PC-9 (cell line): ENCODE data around the gene ZNF839. TPM values are rescaled to one million over a fixed set of nuclear protein-coding genes. Genes with fewer than 3 reads are reported as not detected.

Source experiments
- BruUV-seq: library from RNA; stranded (reverse); fragments of 400-500 nt; replicated peaks from 2 replicates; lab custom pipeline; 2021; lab: Mats Ljungman, UMichigan
- CTCF ChIA-PET: fragments of 300-600 bp; sonication (Branson Sonifier 250); formaldehyde crosslinking; loops from one replicate; lab custom pipeline; 2022; ENCODE audit warnings: antibody characterized with exemption; lab: Charles Lee
- POLR2A ChIA-PET: fragments of 300-600 bp; sonication (Branson Sonifier 250); formaldehyde crosslinking; loops from one replicate; lab custom pipeline; 2022; ENCODE audit warnings: antibody characterized with exemption; ENCODE audit not compliant: unreplicated experiment; lab: Charles Lee
- DNase-seq, 2 experiments: peaks; one replicate each; pipeline versions ENCODE4 v3.0.0 to v3.0.0-alpha.2; 2015 to 2022; ENCODE audit warnings: mixed read lengths in 1 of 2
- H2AFZ ChIP-seq: fragments of 200-600 bp; sonication (generic); 2 replicates; pipeline ENCODE4 v1.8.1; 2017; ENCODE audit warnings: antibody characterized with exemption
- H3F3A ChIP-seq: fragments of 200-600 bp; sonication (generic); 2 replicates; pipeline ENCODE4 v1.8.1; 2017; ENCODE audit warnings: antibody characterized with exemption, mild to moderate bottlenecking, low read depth; ENCODE audit not compliant: insufficient read depth
- H3K27ac ChIP-seq: fragments of 200-600 bp; sonication (generic); 2 replicates; pipeline ENCODE4 v1.6.1; 2016; ENCODE audit warnings: mixed run types
- H3K27me3 ChIP-seq: fragments of 200-600 bp; sonication (generic); 2 replicates; pipeline ENCODE4 v1.6.1; 2016; ENCODE audit warnings: low read depth, mixed run types; ENCODE audit not compliant: insufficient read depth
- H3K36me3 ChIP-seq: fragments of 200-600 bp; sonication (generic); 2 replicates; pipeline ENCODE4 v1.6.1; 2016; ENCODE audit warnings: low read depth, mixed run types
- H3K4me1 ChIP-seq: fragments of 200-600 bp; sonication (generic); replicated peaks from 2 replicates; pipeline ENCODE4 v1.6.1; 2016; ENCODE audit warnings: mixed run types; ENCODE audit not compliant: insufficient read depth
- H3K4me2 ChIP-seq: fragments of 200-600 bp; sonication (generic); 2 replicates; pipeline ENCODE4 v1.6.1; 2017; ENCODE audit warnings: mixed run types
- H3K4me3 ChIP-seq: fragments of 200-600 bp; sonication (generic); 2 replicates; pipeline ENCODE4 v1.6.1; 2016; ENCODE audit warnings: mixed run types
- H3K79me2 ChIP-seq: fragments of 200-600 bp; sonication (generic); 2 replicates; pipeline ENCODE4 v1.6.1; 2017; ENCODE audit warnings: low read depth, mixed run types
- H3K9me2 ChIP-seq: fragments of 200-600 bp; sonication (generic); 2 replicates; pipeline ENCODE4 v1.8.1; 2017; ENCODE audit warnings: mild to moderate bottlenecking; ENCODE audit not compliant: insufficient read depth
- H3K9me3 ChIP-seq: fragments of 200-600 bp; sonication (generic); 2 replicates; pipeline ENCODE4 v1.8.1; 2016; ENCODE audit warnings: low read depth; ENCODE audit not compliant: insufficient read depth
- H4K20me1 ChIP-seq: fragments of 200-600 bp; sonication (generic); 2 replicates; pipeline ENCODE4 v1.8.1; 2017; ENCODE audit not compliant: insufficient read depth
- EZH2 ChIP-seq: fragments of 200-600 bp; sonication (generic); IDR thresholded peaks from 2 replicates; pipeline ENCODE4 v1.8.0; 2017; ENCODE audit warnings: antibody characterized with exemption, low read depth
- intact Hi-C: fragments of 100-400 bp; cut with micrococcal nuclease; formaldehyde crosslinking; loops from one replicate; pipeline ENCODE4 v1.10.0; 2022; ENCODE audit not compliant: unreplicated experiment
- total RNA-seq: library from RNA; stranded (reverse); gene quantifications from 2 replicates; pipeline ENCODE4 v1.2.3, GENCODE V29; 2021

ZNF839 gene
- total RNA-seq, 1 experiment from 2014 or later: 11.8 TPM

DNA sequence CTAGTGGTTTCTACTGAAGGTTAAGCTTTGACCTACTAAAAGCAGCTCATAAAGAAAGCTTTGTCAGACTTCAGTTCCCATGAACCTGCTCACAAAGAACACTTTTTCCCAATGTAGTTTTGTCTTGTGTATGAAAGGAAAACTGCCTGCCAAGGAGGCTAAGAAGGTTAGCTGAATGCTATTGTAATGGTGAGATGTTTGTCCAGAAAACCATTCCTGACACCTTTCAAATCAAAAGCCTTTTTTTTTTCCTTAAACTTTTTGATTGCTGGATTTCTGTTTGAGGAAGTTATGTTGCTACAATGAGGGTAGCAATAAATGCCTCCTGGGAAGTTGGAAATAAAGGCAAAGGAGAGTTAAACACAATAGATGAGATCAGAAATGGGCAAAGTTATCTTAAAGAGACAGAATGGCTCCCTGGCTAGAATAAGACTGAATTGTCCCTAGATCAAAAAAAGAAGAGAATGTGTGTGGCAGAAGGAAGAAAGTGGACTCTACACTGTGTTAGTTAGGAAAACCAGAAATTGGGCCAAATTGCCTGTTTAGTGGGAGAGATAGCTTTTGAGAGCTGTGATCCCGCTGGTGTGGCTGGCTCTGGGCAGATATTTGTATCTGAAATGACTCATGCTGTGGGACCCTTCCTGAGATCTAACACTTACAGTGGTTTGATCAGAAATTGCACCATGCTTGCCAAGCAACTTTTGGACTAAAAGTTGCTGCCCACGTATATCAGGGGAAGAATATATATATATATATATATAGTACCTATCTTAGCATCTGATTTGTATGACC lies 70.7 kb downstream of the ZNF839 start:
- Histone ChIP-seq H3K4me3 (no peak overlapping the region), H3K9me2 (no peaks in the 10 kb centered on the region), H3K9me3 (no peaks in the 10 kb centered on the region), H3K27me3 (no peaks in the 10 kb centered on the region), H3F3A (peaks cover 3% of the 10 kb centered on the region; the same call in 1 of the 2 replicates), H2AFZ (no peak overlapping the region), H3K4me2 (0 out of 2 replicates have a peak overlapping the region, but pooled peaks have one; percentile 0), H3K27ac (peak overlapping the region; percentile 61), H3K4me1 (peaks cover 11% of the 10 kb centered on the region), H3K36me3 (0 out of 2 replicates have a peak, but pooled peaks cover 4% of the 10 kb centered on the region), H3K79me2 (no peaks in the 10 kb centered on the region), H4K20me1 (no peaks in the 10 kb centered on the region)
- intact Hi-C loops: no loop called here
- POLR2A ChIA-PET: no interaction called here
- peak in 1 of 2 experiments; percentile 56 for DNase-seq
- CTCF ChIA-PET: no interaction called here
- TF ChIP-seq EZH2: no peak
- BruUV-seq: no TSS peak

Other genes with a start within 250 kb of the ZNF839 start
- 1,314 and 1,931 TPM in 2 replicates for gene HSP90AA1, start 232.7 kb upstream of the ZNF839 start, total RNA-seq
- 62.2 and 93.5 TPM in 2 replicates for gene WDR20, start 179.8 kb upstream of the ZNF839 start, total RNA-seq
- gene MOK, start 14.6 kb upstream of the ZNF839 start, total RNA-seq: 72.1 and 74.3 TPM in 2 replicates
- gene CINP, start 43.1 kb downstream of the ZNF839 start, total RNA-seq: 54.6 and 65.1 TPM in 2 replicates
- gene TECPR2, start 43.2 kb downstream of the ZNF839 start, total RNA-seq: 29.7 and 34.7 TPM in 2 replicates
- gene ANKRD9, start 190.0 kb downstream of the ZNF839 start, total RNA-seq: 44.6 and 68.8 TPM in 2 replicates